K562 (cell line): ENCODE data around the gene SH3BP4. TPM values are rescaled to one million over a fixed set of nuclear protein-coding genes. Genes with fewer than 3 reads are reported as not detected.
A peak's percentile ranks its signal among the peaks of the same experiment; 100 is the strongest.

ENCODE experiments used
- ATAC-seq: fragments of 200-7000 bp; cut with Tn5 transposase; 3 replicates; pipeline ENCODE4 v1.9.1; 2020; ENCODE audit warnings: moderate library complexity
- BruUV-seq: library from RNA; stranded (reverse); fragments of 400-500 nt; replicated peaks from 2 replicates; lab custom pipeline; 2021; lab: Mats Ljungman, UMichigan
- CTCF ChIA-PET: fragments of 300-600 bp; formaldehyde crosslinking; extraction: SDS; loops from one replicate; lab custom pipeline; 2021; ENCODE audit warnings: low intra/inter-chr PET ratio; lab: Yijun Ruan, JAX
- POLR2A ChIA-PET: fragments of 300-600, 350-650 bp; sonication (Branson Sonifier 250); formaldehyde crosslinking; extraction: SDS; loops from one replicate; lab custom pipeline; 2021; ENCODE audit warnings: antibody characterized with exemption, inconsistent platforms; lab: Yijun Ruan, JAX
- DNase-seq, 4 experiments: peaks; one replicate each; pipeline versions ENCODE4 v3.0.0 to v3.0.0-alpha.2; 2011 to 2018; ENCODE audit warnings: low spot score in 3 of 4, mixed read lengths in 3 of 4; ENCODE audit errors: extremely low read depth in 1 of 4
- FAIRE-seq: peaks from 2 replicates; lab custom pipeline; 2011; peaks lifted over from hg19 to GRCh38; lab: Jason Lieb, UNC
- H2AFZ ChIP-seq: 2 replicates; pipeline ENCODE4 v1.6.0; 2011; ENCODE audit warnings: low read depth, low read length, control low read depth, inconsistent platforms
- H3K27ac ChIP-seq: fragments of 200-600 bp; 3 replicates; pipeline ENCODE4 v1.8.0; 2011; ENCODE audit warnings: low read depth, mild to moderate bottlenecking, control low read depth, inconsistent platforms, low read length, moderate library complexity, mixed read lengths; ENCODE audit errors: extremely low read depth
- H3K27me3 ChIP-seq, 2 experiments: fragments of 300-600 bp in 1 of 2; 2 replicates in 1 of 2; 3 replicates in 1 of 2; pipeline versions ENCODE4 v1.6.0 to v1.8.0; 2011; ENCODE audit warnings: inconsistent platforms in 2 of 2, low read length in 2 of 2, mild to moderate bottlenecking in 1 of 2, mixed read lengths in 1 of 2, moderate library complexity in 1 of 2; ENCODE audit not compliant: control insufficient read depth in 2 of 2, insufficient read depth in 2 of 2
- H3K36me3 ChIP-seq: fragments of 300-600 bp; 3 replicates; pipeline ENCODE4 v1.8.0; 2011; ENCODE audit warnings: mild to moderate bottlenecking, low read length, inconsistent platforms; ENCODE audit not compliant: control insufficient read depth, insufficient read depth
- H3K4me1 ChIP-seq, 2 experiments: fragments of 200-600 bp in 1 of 2; replicated peaks in 1 of 2; 2 replicates in 1 of 2; 3 replicates in 1 of 2; pipeline versions ENCODE4 v1.5.1 to v1.8.0; 2011; ENCODE audit warnings: inconsistent platforms in 2 of 2, low read length in 2 of 2, mild to moderate bottlenecking in 1 of 2, mixed read lengths in 1 of 2, moderate library complexity in 1 of 2; ENCODE audit not compliant: control insufficient read depth in 2 of 2, insufficient read depth in 2 of 2
- H3K4me2 ChIP-seq: 2 replicates; pipeline ENCODE4 v1.6.1; 2011; ENCODE audit warnings: low read length, control low read depth, inconsistent platforms, mixed read lengths; ENCODE audit not compliant: insufficient read depth
- H3K4me3 ChIP-seq: fragments of 200-600 bp; sonication (generic), shearing (Covaris generic); 2 replicates; pipeline ENCODE4 v1.5.1; 2016; ENCODE audit warnings: control low read depth, inconsistent platforms
- H3K79me2 ChIP-seq: fragments of 200-600 bp; 3 replicates; pipeline ENCODE4 v1.8.0; 2011; ENCODE audit warnings: low read length, inconsistent platforms; ENCODE audit not compliant: control insufficient read depth, insufficient read depth
- H3K9ac ChIP-seq, 2 experiments: 2 replicates each; pipeline versions ENCODE4 v1.6.0 to v1.6.1; 2011; ENCODE audit warnings: low read depth in 2 of 2, low read length in 2 of 2, control low read depth in 1 of 2, inconsistent platforms in 1 of 2, mild to moderate bottlenecking in 1 of 2, mixed read lengths in 1 of 2; ENCODE audit not compliant: insufficient read depth in 1 of 2
- H3K9me1 ChIP-seq: one replicate; pipeline ENCODE4 v1.6.0; 2011; ENCODE audit warnings: inconsistent platforms, mild to moderate bottlenecking, low read length, moderate library complexity; ENCODE audit not compliant: control insufficient read depth, insufficient read depth
- H3K9me3 ChIP-seq: replicated peaks from 2 replicates; pipeline ENCODE4 v1.5.1; 2011; ENCODE audit warnings: low read depth, low read length, inconsistent platforms; ENCODE audit not compliant: control insufficient read depth, insufficient read depth
- H4K20me1 ChIP-seq: replicated peaks from 2 replicates; pipeline ENCODE4 v1.6.1; 2011; ENCODE audit warnings: low read length, inconsistent platforms, mixed read lengths; ENCODE audit not compliant: control insufficient read depth, insufficient read depth
- RAD51 ChIP-seq: fragments of 450-650 bp; IDR thresholded peaks from 2 replicates; pipeline ENCODE4 v1.7.1; 2016; ENCODE audit warnings: low read depth, mild to moderate bottlenecking, borderline replicate concordance
- WGBS: fragments of 100-300 bp; shearing (Covaris generic); methylation state at CpG from one replicate; pipeline ENCODE4 v1.1.6; 2016; ENCODE audit warnings: low coverage, mixed read lengths; ENCODE audit not compliant: insufficient coverage; ENCODE audit errors: missing lambda C conversion rate; 5-methylcytosine and 5-hydroxymethylcytosine counted together
- in situ Hi-C: fragments of 300-500 bp; cut with MboI; formaldehyde crosslinking; loops from 4 replicates; pipeline ENCODE4 v1.15.0; 2018; ENCODE audit warnings: inconsistent platforms, mixed read lengths
- intact Hi-C: fragments of 100-400 bp; cut with micrococcal nuclease; formaldehyde crosslinking; loops from 2 replicates; pipeline ENCODE4 v1.14.2; 2022
- polyA plus RNA-seq, 8 experiments: library from polyadenylated mRNA; depleted of rRNA in 4 of 8; stranded (reverse) in 5 of 8; unstranded in 3 of 8; fragments of >200 nt; fragmentation: Nextera tagmentation in 2 of 8; fragmentation: Illumina TruSeq in 1 of 8; extraction: Ambion mirVana in 2 of 8; extraction: Trizol in 1 of 8; gene quantifications; 2 replicates each; pipeline versions ENCODE4 v1.2.1 to v1.2.3, GENCODE V29; 2011 to 2014; ENCODE audit warnings: inconsistent platforms in 1 of 8, missing spikeins in 1 of 8
- total RNA-seq, 7 experiments: library from RNA; depleted of rRNA in 6 of 7; stranded (reverse); fragments of >200 nt in 6 of 7; fragmentation: Illumina TruSeq in 2 of 7; extraction: Trizol in 2 of 7; gene quantifications; 2 replicates each; pipeline versions ENCODE4 v1.2.1 to v1.2.3, GENCODE V29; 2011 to 2021; ENCODE audit warnings: low replicate concordance in 1 of 7
- TF ChIP-seq, protein P1 (sequence below): sonication (generic); formaldehyde crosslinking; IDR thresholded peaks from 2 replicates; pipeline ENCODE4 v1.5.0; 2020; ENCODE audit warnings: missing genetic modification reagents
- TF ChIP-seq, protein P2 (sequence below): fragments of 450-650 bp; formaldehyde crosslinking; IDR thresholded peaks from 2 replicates; pipeline ENCODE4 v1.4.0; 2020; ENCODE audit warnings: mild to moderate bottlenecking, mixed read lengths
- TF ChIP-seq, protein P3 (sequence below): fragments of 450-650 bp; IDR thresholded peaks from 2 replicates; pipeline ENCODE4 v1.7.1; 2018; ENCODE audit warnings: mild to moderate bottlenecking, low read depth; ENCODE audit not compliant: partially characterized antibody

The SH3BP4 gene
- total and polyA plus RNA-seq, 9 of the 15 experiments (the other 6 are each of a cell fraction or from before 2014, with no cell fraction given): 0.03 to 0.28 (median 0.27) TPM; not detected in 6

DNA sequence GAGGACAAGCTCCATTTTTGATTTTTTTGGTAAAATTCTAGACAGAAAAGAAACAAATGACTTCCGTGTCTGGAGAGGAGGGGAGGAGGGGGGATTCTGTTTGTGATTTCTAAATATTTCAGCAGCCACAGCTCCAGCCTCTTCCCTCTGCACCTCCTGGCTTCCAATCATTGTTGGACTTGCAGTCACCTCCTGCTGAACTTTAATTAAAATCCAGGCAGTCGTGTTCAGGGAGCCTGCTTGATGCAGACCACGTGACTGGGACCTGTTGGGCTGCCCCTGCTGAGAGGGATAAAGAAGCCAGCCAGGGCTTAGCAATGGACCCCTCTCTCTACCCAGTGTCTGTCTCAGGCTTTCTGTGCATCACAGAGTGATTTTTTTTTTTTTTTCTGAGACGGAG is 115.1 kb downstream of the SH3BP4 start:
- no peaks in the 10 kb centered on the region for H3K4me1 ChIP-seq
- H3K9me1 ChIP-seq: no peaks in the 10 kb centered on the region
- H3K4me3 ChIP-seq: no peak overlapping the region
- POLR2A ChIA-PET: interaction anchor here (0.7 kb wide), 1 partner anchor 135 kb away, joined by 3 read pairs; no protein-coding TSS in a partner anchor
- peaks cover 0 to 11% of the 10 kb centered on the region in 2 experiments; a peak in 2 of 5 replicates for H3K27me3 ChIP-seq
- no peak for FAIRE-seq
- H3K79me2 ChIP-seq: no peaks in the 10 kb centered on the region
- no peaks in the 10 kb centered on the region for H3K9me3 ChIP-seq
- no TSS peak for BruUV-seq
- no peak for ATAC-seq
- no peak overlapping the region for H2AFZ ChIP-seq
- H3K27ac ChIP-seq: no peak overlapping the region
- WGBS: 0% methylated on average over 2 of the region's 4 CpGs
- H3K36me3 ChIP-seq: no peaks in the 10 kb centered on the region
- TF ChIP-seq, protein P1, sequence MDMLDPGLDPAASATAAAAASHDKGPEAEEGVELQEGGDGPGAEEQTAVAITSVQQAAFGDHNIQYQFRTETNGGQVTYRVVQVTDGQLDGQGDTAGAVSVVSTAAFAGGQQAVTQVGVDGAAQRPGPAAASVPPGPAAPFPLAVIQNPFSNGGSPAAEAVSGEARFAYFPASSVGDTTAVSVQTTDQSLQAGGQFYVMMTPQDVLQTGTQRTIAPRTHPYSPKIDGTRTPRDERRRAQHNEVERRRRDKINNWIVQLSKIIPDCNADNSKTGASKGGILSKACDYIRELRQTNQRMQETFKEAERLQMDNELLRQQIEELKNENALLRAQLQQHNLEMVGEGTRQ: 0 out of 2 replicates have a peak, but pooled peaks have one; percentile 12
- peak; percentile 30; the same call in 1 of the 2 replicates for TF ChIP-seq RAD51
- TF ChIP-seq, protein P2, sequence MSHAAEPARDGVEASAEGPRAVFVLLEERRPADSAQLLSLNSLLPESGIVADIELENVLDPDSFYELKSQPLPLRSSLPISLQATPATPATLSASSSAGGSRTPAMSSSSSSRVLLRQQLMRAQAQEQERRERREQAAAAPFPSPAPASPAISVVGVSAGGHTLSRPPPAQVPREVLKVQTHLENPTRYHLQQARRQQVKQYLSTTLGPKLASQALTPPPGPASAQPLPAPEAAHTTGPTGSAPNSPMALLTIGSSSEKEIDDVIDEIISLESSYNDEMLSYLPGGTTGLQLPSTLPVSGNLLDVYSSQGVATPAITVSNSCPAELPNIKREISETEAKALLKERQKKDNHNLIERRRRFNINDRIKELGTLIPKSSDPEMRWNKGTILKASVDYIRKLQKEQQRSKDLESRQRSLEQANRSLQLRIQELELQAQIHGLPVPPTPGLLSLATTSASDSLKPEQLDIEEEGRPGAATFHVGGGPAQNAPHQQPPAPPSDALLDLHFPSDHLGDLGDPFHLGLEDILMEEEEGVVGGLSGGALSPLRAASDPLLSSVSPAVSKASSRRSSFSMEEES (CRISPR knock-in tag): peak; percentile 23; the same call in 1 of the 2 replicates
- TF ChIP-seq, protein P3, sequence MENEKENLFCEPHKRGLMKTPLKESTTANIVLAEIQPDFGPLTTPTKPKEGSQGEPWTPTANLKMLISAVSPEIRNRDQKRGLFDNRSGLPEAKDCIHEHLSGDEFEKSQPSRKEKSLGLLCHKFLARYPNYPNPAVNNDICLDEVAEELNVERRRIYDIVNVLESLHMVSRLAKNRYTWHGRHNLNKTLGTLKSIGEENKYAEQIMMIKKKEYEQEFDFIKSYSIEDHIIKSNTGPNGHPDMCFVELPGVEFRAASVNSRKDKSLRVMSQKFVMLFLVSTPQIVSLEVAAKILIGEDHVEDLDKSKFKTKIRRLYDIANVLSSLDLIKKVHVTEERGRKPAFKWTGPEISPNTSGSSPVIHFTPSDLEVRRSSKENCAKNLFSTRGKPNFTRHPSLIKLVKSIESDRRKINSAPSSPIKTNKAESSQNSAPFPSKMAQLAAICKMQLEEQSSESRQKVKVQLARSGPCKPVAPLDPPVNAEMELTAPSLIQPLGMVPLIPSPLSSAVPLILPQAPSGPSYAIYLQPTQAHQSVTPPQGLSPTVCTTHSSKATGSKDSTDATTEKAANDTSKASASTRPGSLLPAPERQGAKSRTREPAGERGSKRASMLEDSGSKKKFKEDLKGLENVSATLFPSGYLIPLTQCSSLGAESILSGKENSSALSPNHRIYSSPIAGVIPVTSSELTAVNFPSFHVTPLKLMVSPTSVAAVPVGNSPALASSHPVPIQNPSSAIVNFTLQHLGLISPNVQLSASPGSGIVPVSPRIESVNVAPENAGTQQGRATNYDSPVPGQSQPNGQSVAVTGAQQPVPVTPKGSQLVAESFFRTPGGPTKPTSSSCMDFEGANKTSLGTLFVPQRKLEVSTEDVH: no peak
- H3K9ac ChIP-seq: no peak overlapping the region
- intact Hi-C loops: no loop called here
- DNase-seq: no peak
- no peaks in the 10 kb centered on the region for H4K20me1 ChIP-seq
- in situ Hi-C loops: no loop called here
- CTCF ChIA-PET: no interaction called here
- H3K4me2 ChIP-seq: no peak overlapping the region
